ENCODE results near the gene EXOC4. TPM values are rescaled to one million over a fixed set of nuclear protein-coding genes. Genes with fewer than 3 reads are reported as not detected.
"Not testable (repeated sequence)": the region's sequence is repeated elsewhere in the genome, so short reads cannot be mapped to it uniquely, and the experiment has no call there.

EXOC4 gene
- total RNA-seq, 1 donor from 2014 or later, result 56.4 TPM

- no peak for ATAC-seq
Observed at GRCh38 chr7:133638857-133639256, 386.0 kb downstream of the EXOC4 start.

DNA sequence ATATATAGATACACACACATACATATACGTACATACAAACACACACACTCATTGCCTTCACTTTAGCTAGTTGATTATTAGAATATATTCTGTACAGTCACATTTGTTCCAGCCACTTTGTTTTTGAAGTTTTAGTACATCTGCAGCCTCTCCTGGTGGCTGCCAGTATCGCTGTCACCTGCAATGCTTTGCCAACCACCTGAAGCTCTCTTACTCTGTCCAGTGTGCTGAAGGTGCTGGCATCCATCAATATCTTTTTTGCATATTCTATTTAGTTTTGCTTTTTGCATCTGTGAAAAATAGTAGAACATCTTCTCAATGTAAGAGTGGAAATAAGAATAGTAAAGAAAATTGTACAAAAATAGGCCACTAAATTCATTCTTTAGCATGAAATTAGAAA, 388.6 kb downstream of the EXOC4 start:
- no peak for ATAC-seq

DNA sequence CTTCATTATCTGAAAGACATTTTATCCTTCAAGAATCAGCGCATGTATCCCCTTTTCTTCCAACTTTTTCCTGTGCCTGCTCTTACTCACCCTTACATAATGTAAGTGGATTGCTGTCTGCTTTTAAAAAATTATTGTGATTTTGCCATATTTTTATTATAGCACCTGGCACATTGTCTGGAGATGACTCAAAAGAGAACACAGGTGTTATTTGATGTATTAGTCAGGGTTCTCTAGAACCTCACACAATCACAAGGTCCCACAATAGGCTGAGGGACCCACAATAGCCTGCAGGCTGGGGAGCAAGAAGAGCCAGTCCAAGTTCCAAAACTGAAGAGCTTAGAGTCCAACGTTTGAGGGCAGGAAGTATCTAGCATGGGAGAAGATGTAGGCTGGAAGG, 390.0 kb downstream of the EXOC4 start:
- no peak for ATAC-seq

- not testable (repeated sequence) for ATAC-seq
Observed at GRCh38 chr7:133643652-133644051, 390.8 kb downstream of the EXOC4 start.

GRCh38 chr7:133645884-133646391, 393.1 kb downstream of the EXOC4 start:
- ATAC-seq, result no peak

DNA sequence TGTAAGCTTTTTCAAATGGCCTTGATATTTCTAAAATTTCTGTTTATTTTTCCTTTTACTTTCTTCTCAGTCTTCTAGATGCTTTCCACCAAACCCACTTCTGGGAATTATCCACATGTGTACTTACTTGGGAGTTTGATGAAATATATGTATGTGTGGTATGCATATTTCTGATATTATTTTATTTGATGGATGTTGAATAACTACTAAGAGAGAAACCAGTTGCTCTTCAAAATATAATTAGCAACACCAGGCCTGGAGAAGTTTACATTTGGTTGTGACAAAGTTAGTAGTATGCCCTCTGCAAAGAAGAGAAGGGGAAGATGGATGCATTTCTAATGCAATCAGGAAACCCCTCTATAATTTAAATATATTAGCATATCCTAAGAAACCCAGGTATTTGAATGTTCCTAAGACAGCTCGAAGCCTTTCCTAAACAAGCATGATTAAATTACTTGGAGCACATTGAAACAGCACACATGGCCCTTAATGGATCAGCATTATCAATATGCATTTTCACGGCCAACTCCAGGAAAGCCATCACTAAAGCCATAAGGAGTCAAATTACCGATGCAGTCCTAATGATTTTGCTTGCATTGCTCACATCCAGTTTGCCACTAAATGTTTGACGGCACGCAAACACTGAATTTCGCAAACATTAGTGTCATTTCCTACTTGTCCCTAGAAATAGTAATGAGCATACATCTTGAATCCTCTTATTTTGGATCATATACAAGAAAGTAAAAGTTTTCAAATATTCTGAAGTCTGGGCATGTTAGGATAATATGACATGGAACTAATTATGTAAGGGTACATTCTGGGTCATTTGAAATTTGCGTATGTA, 393.8 kb downstream of the EXOC4 start:
- no peak for ATAC-seq

GRCh38 chr7:133649593-133649992, 396.7 kb downstream of the EXOC4 start:
- ATAC-seq, result no peak

GRCh38 chr7:133650069-133650468, 397.2 kb downstream of the EXOC4 start:
- ATAC-seq, result no peak

DNA sequence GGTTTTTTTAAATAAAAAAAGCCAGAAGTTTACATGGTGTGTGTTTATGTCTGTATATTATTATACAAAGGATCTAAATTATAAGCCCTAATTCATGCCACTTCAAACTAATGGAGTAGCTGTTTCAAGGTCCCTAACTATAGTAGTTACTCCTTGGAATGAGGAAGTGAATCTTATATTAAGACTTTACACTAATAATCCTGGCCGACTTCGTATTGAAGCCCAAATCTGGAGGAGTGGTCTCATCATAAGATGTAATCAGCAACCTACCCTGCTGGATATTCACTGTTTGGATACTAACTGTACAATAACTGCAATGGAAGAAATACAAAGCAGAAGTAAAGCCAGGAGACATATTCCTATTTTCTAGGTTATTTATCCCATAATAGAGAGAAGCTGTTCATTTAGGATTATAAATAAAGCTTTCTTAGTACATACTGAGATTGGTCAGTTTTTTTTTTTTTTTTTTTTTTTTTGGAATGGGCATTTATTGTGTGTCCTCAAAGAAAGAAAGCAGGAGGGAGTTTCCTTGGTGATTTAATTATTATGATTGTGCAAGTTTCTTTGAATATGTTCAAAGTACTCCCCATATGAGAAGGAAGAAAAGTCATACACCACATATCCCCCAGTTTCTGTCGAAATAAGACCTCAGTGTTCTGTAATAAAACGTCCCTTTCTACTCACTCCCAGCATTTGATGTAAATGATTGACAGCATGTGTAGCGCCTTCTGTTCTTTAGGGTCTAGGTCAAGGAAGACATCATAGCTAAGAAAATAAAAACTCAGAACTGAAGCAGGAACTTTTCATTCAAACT, 397.8 kb downstream of the EXOC4 start:
- no peak for ATAC-seq

- ATAC-seq, result no peak
Observed at GRCh38 chr7:133652547-133652946, 399.7 kb downstream of the EXOC4 start.

- no peak for ATAC-seq
Observed at GRCh38 chr7:133654547-133654946, 401.7 kb downstream of the EXOC4 start.

- no peak for ATAC-seq
Observed at GRCh38 chr7:133662276-133662675, 409.4 kb downstream of the EXOC4 start.

- ATAC-seq, result no peak
Observed at GRCh38 chr7:133662830-133663229, 410.0 kb downstream of the EXOC4 start.

DNA sequence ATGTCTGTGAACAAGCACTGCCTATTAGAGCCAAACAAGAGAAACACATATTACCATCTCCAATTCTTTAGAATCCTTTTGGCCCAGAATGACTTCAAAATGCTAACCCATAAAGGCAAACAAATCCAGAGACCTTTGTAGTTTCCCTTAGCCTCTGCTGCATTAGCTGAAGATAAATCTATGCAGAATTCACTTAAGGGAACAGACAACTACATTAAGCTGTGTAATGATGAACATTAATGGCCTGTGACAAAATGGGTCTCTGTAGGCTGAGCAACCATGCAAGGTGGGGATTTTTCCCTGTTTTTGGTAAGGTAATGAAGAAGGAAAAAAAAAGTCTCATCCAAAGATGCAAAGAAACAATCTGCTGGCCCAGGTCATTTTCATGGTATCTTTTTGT, 411.6 kb downstream of the EXOC4 start:
- ATAC-seq, result no peak

DNA sequence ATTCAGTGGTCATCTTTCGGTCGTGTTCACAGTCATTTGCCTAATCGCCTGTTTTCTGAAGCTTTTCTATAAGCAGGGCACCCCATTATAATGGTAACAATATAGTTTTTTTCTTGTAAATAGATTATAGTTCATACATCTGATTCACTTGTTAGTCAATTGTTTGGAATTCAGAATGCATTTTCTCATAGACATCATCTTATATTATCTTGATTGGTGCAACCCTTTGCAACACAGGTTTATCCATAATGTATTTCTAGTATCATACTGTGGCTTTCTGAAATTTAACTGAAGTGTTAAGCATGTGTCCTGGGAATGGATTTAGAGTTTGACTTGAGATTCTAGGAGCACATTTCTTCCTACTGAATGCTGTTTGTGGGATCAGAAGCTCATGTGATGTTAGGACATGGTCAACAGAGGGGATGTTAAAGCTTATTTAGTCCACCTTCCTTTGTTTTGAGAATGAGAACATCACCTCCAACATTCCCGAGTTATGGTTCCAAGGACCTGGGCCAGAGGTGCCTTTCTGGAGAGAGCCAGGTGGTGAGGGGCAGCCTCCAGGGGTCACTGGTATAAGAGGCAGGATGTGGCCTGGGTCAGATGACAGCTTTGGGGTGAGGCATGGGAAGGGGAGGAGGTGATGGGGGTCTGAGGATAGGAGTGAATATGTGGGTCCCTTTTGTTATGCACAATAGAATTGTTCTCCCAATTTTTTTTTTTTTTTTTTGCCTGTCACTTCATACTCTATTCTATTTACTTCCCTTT, 415.6 kb downstream of the EXOC4 start:
- ATAC-seq, result no peak

DNA sequence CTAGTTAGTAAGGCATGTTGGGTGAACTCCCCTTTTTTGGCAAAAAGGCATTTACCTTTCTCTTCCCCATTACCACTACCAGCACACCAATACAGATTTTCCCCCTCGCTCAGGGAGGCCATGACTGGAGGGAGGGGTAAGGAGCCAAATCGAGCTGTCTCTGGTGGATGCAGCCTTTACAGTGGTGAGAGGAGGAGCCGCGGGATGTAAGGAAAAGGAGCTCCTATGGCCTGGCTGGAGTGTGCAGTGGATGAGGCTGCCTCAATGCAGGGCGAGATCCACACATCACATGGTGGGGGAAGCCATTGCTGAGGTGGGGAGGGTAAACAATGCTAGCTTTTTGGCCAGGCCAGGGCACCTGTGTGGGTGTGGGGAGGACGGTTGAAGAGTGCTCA, 416.2 kb downstream of the EXOC4 start:
- no peak for ATAC-seq

DNA sequence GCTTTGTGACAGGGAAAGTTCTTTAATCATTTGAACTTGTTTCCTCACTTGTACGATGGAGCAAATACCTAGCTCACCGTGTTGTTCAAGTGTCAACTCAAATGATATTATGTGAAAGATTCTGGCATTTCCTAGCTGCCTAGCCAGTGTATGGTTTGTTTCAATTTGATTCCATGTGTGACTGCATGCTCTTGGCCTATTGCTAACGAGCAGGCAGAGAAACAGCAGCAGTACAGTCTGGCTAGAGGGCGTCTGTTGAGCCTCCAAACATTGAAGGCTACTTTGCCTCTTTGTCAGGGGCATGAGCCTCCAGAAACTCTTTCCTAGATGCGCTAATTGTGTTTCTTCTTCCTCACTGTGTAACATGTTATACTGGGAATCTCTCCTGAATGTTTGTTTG, 417.4 kb downstream of the EXOC4 start:
- no peak for ATAC-seq

GRCh38 chr7:133672866-133673265, 420.0 kb downstream of the EXOC4 start:
- no peak for ATAC-seq

DNA sequence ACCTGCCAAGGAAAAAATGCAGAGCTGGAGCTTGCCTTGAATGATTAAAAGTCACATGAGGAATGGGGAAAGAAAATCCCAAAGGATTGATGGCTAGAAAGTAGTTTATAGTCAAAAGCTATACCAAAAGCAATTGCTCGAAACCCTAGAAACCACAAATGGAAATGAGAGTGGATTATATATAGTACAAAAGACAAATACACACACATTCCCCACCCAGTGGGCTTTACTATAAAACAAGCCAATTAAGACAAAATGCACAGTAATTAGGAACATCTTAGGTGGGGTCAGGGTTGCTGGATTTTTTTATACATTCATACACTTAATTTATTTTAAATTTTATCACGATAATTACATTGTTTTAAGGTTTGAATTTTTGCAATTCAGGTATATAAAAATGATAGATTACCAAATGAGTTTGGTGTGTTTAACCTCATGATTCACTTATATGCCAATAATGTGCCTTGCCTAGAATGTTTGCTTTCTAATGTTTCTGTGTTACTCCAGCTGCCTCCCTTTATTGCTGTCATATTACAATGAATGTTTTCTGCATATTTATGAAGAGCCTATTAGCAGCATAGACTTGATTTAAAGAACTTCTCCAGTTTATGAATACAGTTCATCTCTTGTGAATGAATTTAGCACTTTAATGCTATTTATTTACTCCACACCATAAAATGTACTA, 421.3 kb downstream of the EXOC4 start:
- ATAC-seq, result no peak

DNA sequence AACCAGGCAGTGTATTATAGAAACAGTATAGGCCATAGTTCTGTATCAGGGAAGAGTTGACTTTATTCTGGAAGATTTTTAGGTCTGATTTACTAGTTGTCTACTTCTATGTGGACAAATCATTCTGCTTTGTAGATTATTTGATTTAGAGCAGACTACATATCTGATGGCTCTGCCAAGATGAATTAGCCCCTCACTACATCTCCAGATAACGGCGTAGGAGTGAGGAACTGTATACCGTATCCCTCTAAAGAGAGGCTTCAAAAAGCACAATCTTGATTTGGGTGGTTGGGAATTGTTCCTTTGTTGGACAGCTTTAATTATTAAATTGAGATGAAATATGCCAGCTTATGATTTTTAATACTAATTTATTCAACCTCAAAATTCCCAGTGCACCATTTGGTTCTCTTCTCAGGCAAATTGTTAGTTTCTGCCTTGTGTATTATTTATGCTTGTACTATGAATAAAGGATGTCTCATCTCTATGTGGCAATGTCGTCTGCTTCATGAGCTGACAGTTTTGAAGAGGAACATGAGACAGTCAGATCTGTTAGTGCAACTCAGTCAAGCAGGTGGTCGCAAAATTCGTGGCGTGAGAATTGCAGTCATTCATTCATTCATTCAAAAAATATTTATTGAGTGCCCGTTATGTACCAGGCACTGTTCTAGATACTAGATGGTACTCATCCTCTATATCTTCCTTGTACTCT, 422.8 kb downstream of the EXOC4 start:
- no peak for ATAC-seq

GRCh38 chr7:133676805-133677370, 424.0 kb downstream of the EXOC4 start:
- no peak for ATAC-seq
